Measurements from ENCODE around the gene P4HA2.

DNA sequence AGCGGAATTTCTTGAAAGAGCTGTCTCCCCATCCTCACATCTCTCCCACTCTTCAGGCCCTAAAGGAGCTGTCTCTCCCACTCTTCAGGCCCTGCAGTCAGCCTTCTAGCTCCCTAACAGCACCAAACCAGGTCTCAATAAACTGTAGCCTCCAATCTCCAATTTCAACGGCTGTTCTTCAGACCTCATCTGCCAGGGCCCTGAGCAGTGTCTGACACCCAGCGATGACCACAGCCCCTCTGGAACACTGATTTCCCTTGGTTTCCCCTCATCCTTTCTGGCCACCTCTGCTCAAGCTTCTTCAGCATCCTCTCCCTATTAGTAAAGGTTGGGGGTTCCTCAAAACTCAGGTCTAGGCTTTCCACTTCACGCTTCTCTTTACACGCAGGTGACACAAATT is 1.6 kb upstream of the P4HA2 start:
- TF ChIP-seq, protein P1, sequence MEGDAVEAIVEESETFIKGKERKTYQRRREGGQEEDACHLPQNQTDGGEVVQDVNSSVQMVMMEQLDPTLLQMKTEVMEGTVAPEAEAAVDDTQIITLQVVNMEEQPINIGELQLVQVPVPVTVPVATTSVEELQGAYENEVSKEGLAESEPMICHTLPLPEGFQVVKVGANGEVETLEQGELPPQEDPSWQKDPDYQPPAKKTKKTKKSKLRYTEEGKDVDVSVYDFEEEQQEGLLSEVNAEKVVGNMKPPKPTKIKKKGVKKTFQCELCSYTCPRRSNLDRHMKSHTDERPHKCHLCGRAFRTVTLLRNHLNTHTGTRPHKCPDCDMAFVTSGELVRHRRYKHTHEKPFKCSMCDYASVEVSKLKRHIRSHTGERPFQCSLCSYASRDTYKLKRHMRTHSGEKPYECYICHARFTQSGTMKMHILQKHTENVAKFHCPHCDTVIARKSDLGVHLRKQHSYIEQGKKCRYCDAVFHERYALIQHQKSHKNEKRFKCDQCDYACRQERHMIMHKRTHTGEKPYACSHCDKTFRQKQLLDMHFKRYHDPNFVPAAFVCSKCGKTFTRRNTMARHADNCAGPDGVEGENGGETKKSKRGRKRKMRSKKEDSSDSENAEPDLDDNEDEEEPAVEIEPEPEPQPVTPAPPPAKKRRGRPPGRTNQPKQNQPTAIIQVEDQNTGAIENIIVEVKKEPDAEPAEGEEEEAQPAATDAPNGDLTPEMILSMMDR (IDR thresholded peaks at IDR 0.05): no peak
- TF ChIP-seq POLR2A (IDR thresholded peaks at IDR 0.05): no peak

Measured in body of pancreas (tissue), 4 donors.